GM12891 (cell line): Measurements from ENCODE around the gene CDH4.

ENCODE experiments used
- PAX5 ChIP-seq: IDR thresholded peaks from 2 replicates; pipeline ENCODE4 v1.6.1; 2011; ENCODE audit warnings: low read length, moderate library complexity, mild to moderate bottlenecking; ENCODE audit not compliant: insufficient read depth, severe bottlenecking
- POLR2A ChIP-seq: IDR thresholded peaks from 2 replicates; pipeline ENCODE4 v1.6.1; 2011; ENCODE audit warnings: low read depth, low read length, control low read depth
- POLR2AphosphoS5 ChIP-seq: IDR thresholded peaks from 2 replicates; pipeline ENCODE4 v1.6.1; 2011; ENCODE audit warnings: low read depth, low read length, control low read depth
- SPI1 ChIP-seq: IDR thresholded peaks from 2 replicates; pipeline ENCODE4 v1.6.1; 2011; ENCODE audit warnings: low read depth, low read length, control low read depth
- TAF1 ChIP-seq: IDR thresholded peaks from 2 replicates; pipeline ENCODE4 v1.6.1; 2011; ENCODE audit warnings: low read depth, low read length, control low read depth

- TF ChIP-seq POLR2AphosphoS5 (no peak), POLR2A (no peak), TAF1 (no peak), PAX5 (no peak), SPI1 (no peak)
Observed at GRCh38 chr20:61754976-61755778, 503.1 kb downstream of the CDH4 start.
